ENCODE measurements around the gene SLC23A2.

The SLC23A2 gene

DNA sequence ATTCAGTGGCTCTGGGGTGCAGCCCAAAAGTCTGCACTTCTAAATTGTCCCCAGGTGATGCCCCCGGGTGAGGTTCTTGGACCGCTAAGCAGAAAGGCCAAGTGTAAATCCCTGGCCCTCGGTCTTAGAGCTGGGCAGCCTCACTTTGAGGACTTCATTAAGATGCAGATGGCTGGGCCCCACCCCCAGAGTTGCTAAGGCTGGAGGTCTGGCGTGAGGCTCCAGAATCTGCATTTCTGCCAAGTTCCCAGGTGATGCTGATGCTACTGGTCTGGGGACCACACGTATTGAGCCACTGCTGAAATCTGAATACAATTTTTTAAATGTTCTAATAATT lies 735 bp upstream of the SLC23A2 start:
- TF ChIP-seq, protein P1, sequence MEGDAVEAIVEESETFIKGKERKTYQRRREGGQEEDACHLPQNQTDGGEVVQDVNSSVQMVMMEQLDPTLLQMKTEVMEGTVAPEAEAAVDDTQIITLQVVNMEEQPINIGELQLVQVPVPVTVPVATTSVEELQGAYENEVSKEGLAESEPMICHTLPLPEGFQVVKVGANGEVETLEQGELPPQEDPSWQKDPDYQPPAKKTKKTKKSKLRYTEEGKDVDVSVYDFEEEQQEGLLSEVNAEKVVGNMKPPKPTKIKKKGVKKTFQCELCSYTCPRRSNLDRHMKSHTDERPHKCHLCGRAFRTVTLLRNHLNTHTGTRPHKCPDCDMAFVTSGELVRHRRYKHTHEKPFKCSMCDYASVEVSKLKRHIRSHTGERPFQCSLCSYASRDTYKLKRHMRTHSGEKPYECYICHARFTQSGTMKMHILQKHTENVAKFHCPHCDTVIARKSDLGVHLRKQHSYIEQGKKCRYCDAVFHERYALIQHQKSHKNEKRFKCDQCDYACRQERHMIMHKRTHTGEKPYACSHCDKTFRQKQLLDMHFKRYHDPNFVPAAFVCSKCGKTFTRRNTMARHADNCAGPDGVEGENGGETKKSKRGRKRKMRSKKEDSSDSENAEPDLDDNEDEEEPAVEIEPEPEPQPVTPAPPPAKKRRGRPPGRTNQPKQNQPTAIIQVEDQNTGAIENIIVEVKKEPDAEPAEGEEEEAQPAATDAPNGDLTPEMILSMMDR (IDR thresholded peaks at IDR 0.05; ENCODE audit: low read depth, low read length), result no peak
- DNase-seq (ENCODE audit: extremely low read depth, low read depth), result no peak

DNA sequence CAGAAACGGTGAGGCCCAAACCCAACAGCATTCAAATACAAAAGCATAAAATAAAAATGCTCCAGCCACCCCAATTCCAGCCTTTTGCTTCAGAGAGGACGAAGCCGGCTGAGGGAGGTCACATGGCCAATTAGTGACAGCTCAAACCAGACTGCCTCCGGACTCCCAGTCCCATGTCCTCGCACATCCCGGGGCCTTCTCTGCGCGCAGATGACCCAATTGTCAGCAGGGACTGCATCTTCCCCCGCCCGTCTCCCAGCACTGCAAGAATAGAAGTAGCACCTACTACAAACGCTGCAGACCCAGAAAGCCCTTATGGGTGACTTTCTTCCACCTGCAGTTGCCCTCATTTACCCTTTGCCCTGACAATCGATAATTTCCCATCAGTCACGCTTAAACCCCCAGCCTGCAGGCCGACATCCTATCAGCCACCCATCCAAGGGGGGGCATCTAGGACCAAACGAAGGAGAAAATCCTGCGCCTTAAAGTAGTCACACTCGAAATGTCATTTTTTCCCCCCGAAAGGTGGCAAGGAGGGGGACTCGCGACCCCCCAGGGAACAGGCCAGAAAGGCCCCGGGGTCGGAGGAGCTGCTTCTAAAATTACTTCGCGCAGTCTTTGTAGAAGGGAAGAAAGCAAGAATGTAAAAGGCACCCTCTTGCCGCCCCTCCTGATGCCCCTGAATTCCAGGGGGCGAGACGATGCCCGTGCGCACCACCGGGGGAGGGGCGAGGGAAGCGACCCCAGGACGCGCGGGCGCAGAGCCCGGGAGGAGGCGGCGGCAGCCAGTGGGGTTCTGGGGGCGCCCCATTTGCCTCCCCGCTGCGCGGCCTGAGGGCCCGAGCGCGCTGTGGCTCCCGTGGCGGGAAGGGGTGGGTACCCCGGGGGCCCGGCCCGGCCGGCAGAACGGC lies 792 bp downstream of the SLC23A2 start:
- TF ChIP-seq, protein P1 (IDR thresholded peaks at IDR 0.05; ENCODE audit: low read depth, low read length), result no peak
- DNase-seq (ENCODE audit: extremely low read depth, low read depth), result no peak

DNA sequence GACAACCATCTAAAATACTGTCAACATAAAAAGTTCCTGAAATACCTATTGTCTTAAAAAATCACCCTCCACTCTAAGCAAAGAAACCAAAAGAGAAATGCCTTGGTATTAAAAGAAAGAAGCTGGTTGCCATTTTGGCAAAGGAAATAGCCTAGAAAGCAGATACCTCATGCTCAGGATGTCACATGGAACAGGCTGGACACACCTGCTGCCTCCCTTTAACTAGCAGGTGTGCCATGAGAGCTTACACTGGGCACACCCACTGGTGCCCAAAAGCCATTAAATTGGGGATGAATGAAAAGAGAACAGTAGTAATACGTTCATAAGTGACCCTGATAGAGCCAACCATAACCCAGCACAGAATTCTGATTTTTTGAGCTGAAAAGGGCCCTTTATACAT lies 1.5 kb downstream of the SLC23A2 start:
- DNase-seq (ENCODE audit: extremely low read depth, low read depth), result no peak
- TF ChIP-seq, protein P1 (IDR thresholded peaks at IDR 0.05; ENCODE audit: low read depth, low read length), result no peak

DNA sequence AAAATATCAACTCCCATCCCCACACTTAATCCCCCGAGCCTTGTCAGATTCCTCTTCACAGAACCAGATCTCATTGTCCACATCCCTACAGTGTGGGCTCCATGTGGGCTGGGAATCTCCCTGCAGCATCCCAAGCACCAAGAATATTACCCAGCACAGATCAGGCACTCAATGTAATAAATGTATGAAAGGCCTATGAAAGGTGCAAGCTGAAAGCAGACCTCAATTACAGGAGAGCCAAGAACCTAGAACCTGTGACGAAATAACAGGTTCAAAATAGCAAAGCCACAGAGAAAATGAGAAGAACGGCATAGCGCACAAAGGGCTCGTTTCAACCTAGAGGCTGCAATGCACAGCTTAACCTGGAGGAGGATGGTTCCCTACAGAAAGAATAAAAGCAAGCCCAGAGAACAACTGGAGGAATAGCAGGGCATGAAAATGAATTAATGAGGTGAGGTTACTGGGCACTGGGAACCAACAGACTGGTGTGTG lies 3.1 kb downstream of the SLC23A2 start:
- TF ChIP-seq, protein P1 (IDR thresholded peaks at IDR 0.05; ENCODE audit: low read depth, low read length), result no peak
- DNase-seq (ENCODE audit: extremely low read depth, low read depth), result no peak

DNA sequence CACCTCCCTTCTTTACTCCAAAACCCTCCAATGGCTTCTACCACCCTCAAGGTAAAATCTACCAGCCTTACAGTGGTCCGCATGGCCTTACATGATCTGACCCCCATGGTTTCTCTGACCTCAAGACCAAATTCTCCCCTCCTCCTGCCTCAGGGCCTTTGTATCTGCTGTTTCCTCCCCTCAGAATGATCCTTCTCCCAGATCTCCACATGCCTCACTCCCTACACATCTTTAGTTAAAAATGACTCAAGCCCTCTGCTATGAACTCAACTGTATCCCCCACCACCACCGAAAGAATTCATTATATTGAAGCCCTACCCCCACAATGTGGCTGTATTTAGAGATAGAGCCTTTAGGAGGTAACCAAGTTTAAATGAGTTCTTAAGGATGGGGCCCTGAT lies 4.1 kb downstream of the SLC23A2 start:
- TF ChIP-seq, protein P1 (IDR thresholded peaks at IDR 0.05; ENCODE audit: low read depth, low read length), result no peak
- no peak for DNase-seq (ENCODE audit: extremely low read depth, low read depth)

DNA sequence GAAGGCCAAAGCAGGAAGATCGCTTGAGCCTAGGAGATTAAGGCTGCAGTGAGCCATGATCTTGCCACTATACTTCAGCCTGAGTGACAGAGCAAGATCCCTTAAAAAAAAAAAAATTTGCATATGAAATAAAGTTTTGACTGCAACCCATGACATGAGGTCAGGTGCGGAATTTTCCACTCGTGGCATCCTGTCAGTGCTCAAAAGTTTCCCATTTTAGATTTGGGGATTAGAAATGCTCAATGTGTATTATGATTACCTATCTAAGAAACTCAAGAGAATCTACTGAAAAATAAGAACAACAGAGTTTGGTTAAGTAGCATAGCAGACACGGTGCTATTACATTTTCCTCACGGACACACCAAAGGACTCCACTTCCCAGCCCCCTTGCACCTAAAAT lies 11.7 kb downstream of the SLC23A2 start:
- TF ChIP-seq, protein P1 (IDR thresholded peaks at IDR 0.05; ENCODE audit: low read depth, low read length), result no peak
- DNase-seq (ENCODE audit: extremely low read depth, low read depth), result no peak

DNA sequence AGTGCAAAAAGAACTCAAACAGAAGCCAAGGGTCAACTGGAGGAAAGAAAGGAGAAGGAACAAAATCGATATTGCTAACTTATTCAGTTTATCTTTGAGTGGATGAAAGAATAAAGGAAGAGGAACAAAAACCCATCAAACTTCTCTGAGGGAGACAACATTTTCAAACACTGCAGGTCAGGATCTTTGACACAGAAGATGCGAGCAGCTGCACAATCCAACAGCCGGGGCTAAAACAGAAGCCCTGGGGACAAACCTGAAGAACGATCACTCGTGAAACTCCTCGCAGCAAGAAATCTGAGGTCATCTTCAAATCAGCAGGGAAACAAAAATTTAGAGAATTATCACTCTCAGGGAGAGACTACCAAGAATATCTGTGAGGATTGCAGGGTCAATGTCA lies 14.2 kb downstream of the SLC23A2 start:
- DNase-seq (ENCODE audit: extremely low read depth, low read depth), result no peak
- TF ChIP-seq, protein P1 (IDR thresholded peaks at IDR 0.05; ENCODE audit: low read depth, low read length), result no peak
